ENCODE measurements around the gene RBP7. TPM values are rescaled to one million over a fixed set of nuclear protein-coding genes. Genes with fewer than 3 reads are reported as not detected.
"Not testable (repeated sequence)": the region's sequence is repeated elsewhere in the genome, so short reads cannot be mapped to it uniquely, and the experiment has no call there.

Gene RBP7
- total RNA-seq, 1 donor from 2014 or later = 0.26 TPM

- FAIRE-seq (no peak), DNase-seq (ENCODE audit: low read depth) (no peak)
Measured at GRCh38 chr1:9985001-9985400, 12.0 kb upstream of the RBP7 start.

GRCh38 chr1:9989773-9990172 is 7.3 kb upstream of the RBP7 start:
- no peak for FAIRE-seq
- no peaks in the 10 kb centered on the region for H3K27me3 ChIP-seq (ENCODE audit: control insufficient read depth, insufficient read depth, low read length)
- no peak for DNase-seq (ENCODE audit: low read depth)
- H3K36me3 ChIP-seq (ENCODE audit: control insufficient read depth, insufficient read depth, low read length) = no peaks in the 10 kb centered on the region
- TF ChIP-seq CTCF (IDR thresholded peaks at IDR 0.05; ENCODE audit: insufficient read depth, low read length, severe bottlenecking) = no peak
- no peak overlapping the region for H3K4me3 ChIP-seq (ENCODE audit: low read depth, low read length)

More at GRCh38 chr1:9985001-9985400, 12.0 kb upstream of the RBP7 start:
- Histone ChIP-seq H3K27me3 (ENCODE audit: control insufficient read depth, insufficient read depth, low read length) (no peaks in the 10 kb centered on the region), H3K4me3 (ENCODE audit: low read depth, low read length) (no peak overlapping the region), H3K36me3 (ENCODE audit: control insufficient read depth, insufficient read depth, low read length) (peaks cover 6% of the 10 kb centered on the region)
- no peak for TF ChIP-seq CTCF (IDR thresholded peaks at IDR 0.05; ENCODE audit: insufficient read depth, low read length, severe bottlenecking)

- no peak overlapping the region for H3K4me3 ChIP-seq (ENCODE audit: low read depth, low read length)
- H3K27me3 ChIP-seq (ENCODE audit: control insufficient read depth, insufficient read depth, low read length) = no peaks in the 10 kb centered on the region
- FAIRE-seq (no peak), DNase-seq (ENCODE audit: low read depth) (no peak)
- H3K36me3 ChIP-seq (ENCODE audit: control insufficient read depth, insufficient read depth, low read length) = no peaks in the 10 kb centered on the region
- no peak for TF ChIP-seq CTCF (IDR thresholded peaks at IDR 0.05; ENCODE audit: insufficient read depth, low read length, severe bottlenecking)
Measured at GRCh38 chr1:9990944-9991343, 6.1 kb upstream of the RBP7 start.

GRCh38 chr1:9992910-9993309 is 4.1 kb upstream of the RBP7 start:
- TF ChIP-seq CTCF (IDR thresholded peaks at IDR 0.05; ENCODE audit: insufficient read depth, low read length, severe bottlenecking) = no peak
- Histone ChIP-seq H3K36me3 (ENCODE audit: control insufficient read depth, insufficient read depth, low read length) (no peaks in the 10 kb centered on the region), H3K4me3 (ENCODE audit: low read depth, low read length) (no peak overlapping the region), H3K27me3 (ENCODE audit: control insufficient read depth, insufficient read depth, low read length) (peaks cover 2% of the 10 kb centered on the region)
- DNase-seq (ENCODE audit: low read depth) (no peak), FAIRE-seq (no peak)

- DNase-seq (ENCODE audit: low read depth) (no peak), FAIRE-seq (no peak)
- no peak for TF ChIP-seq CTCF (IDR thresholded peaks at IDR 0.05; ENCODE audit: insufficient read depth, low read length, severe bottlenecking)
- H3K4me3 ChIP-seq (ENCODE audit: low read depth, low read length) = no peak overlapping the region
- H3K27me3 ChIP-seq (ENCODE audit: control insufficient read depth, insufficient read depth, low read length) = peaks cover 3% of the 10 kb centered on the region
- no peaks in the 10 kb centered on the region for H3K36me3 ChIP-seq (ENCODE audit: control insufficient read depth, insufficient read depth, low read length)
Measured at GRCh38 chr1:9993561-9994075, 3.4 kb upstream of the RBP7 start.

- no peak for DNase-seq (ENCODE audit: low read depth)
- FAIRE-seq = no peak
- TF ChIP-seq CTCF (IDR thresholded peaks at IDR 0.05; ENCODE audit: insufficient read depth, low read length, severe bottlenecking) = no peak
- Histone ChIP-seq H3K4me3 (ENCODE audit: low read depth, low read length) (no peak overlapping the region), H3K27me3 (ENCODE audit: control insufficient read depth, insufficient read depth, low read length) (peaks cover 3% of the 10 kb centered on the region), H3K36me3 (ENCODE audit: control insufficient read depth, insufficient read depth, low read length) (no peaks in the 10 kb centered on the region)
Measured at GRCh38 chr1:10001016-10001665, 4.1 kb downstream of the RBP7 start.

- not testable (repeated sequence) for DNase-seq (ENCODE audit: low read depth); FAIRE-seq; H3K27me3 ChIP-seq (ENCODE audit: control insufficient read depth, insufficient read depth, low read length); H3K36me3 ChIP-seq (ENCODE audit: control insufficient read depth, insufficient read depth, low read length); H3K4me3 ChIP-seq (ENCODE audit: low read depth, low read length)
Measured at GRCh38 chr1:10005248-10005647, 8.2 kb downstream of the RBP7 start.

Data from bronchial epithelial cell (primary cell).